GM19467 (cell line): ENCODE results near the gene SLC5A3.

Source experiments
- ATAC-seq: cut with Tn5 transposase; IDR thresholded peaks from one replicate; pipeline ENCODE4 v1.9.1; 2021; ENCODE audit warnings: mild to moderate bottlenecking, moderate library complexity; ENCODE audit not compliant: unreplicated experiment

The SLC5A3 gene

DNA sequence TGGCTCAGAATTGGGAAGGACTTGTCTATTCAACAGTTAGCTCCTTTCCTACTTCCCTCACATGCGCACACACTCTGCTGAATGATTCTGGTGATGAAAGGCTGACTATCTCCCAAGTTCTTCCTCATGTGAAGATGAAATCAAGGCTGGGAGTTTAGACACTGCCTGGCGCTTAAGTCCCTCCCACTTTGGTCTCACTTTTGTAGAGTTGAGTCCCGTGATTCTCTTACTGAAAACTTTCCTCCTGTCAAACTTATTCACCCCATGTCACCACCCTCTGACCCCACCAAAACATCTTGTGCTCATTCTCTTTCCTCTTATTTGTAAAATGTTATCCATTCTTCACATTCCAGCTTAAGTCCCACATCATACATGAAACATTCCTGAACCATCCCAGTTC is 8.4 kb upstream of the SLC5A3 start:
- no peak for ATAC-seq

GRCh38 chr21:34071683-34072082 is 1.7 kb upstream of the SLC5A3 start:
- ATAC-seq, result no peak

GRCh38 chr21:34072145-34073031 is 990 bp upstream of the SLC5A3 start:
- ATAC-seq, result no peak

GRCh38 chr21:34073749-34074282 is 438 bp downstream of the SLC5A3 start:
- ATAC-seq, result peak; percentile 38

- no peak for ATAC-seq
Observed at GRCh38 chr21:34074283-34075090, 1.1 kb downstream of the SLC5A3 start.

- no peak for ATAC-seq
Observed at GRCh38 chr21:34075091-34075425, 1.7 kb downstream of the SLC5A3 start.

GRCh38 chr21:34075760-34076660 is 2.6 kb downstream of the SLC5A3 start:
- no peak for ATAC-seq

- ATAC-seq, result no peak
Observed at GRCh38 chr21:34076835-34077234, 3.5 kb downstream of the SLC5A3 start.

GRCh38 chr21:34077888-34078287 is 4.5 kb downstream of the SLC5A3 start:
- no peak for ATAC-seq

- ATAC-seq, result no peak
Observed at GRCh38 chr21:34078915-34079314, 5.5 kb downstream of the SLC5A3 start.

- no peak for ATAC-seq
Observed at GRCh38 chr21:34080710-34081109, 7.3 kb downstream of the SLC5A3 start.

DNA sequence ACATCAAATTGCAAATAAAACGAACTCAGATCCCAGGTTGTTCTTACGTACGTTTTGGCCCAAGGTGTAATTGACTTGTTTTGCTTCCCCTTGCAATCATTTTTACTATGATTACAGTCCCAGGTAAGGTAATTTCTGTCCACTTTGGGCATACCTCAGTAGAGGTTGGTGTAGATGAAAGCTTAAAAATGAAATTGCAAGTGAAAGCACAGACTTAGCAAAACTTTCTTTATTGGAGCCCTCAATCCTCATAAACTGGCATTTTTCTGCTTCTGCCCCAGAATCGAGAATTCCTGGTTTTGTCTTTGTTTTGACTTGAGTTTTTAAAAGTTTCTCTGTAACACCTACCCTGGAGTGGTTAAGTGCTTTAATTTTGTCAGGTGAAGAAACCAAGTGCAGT is 9.4 kb downstream of the SLC5A3 start:
- no peak for ATAC-seq

DNA sequence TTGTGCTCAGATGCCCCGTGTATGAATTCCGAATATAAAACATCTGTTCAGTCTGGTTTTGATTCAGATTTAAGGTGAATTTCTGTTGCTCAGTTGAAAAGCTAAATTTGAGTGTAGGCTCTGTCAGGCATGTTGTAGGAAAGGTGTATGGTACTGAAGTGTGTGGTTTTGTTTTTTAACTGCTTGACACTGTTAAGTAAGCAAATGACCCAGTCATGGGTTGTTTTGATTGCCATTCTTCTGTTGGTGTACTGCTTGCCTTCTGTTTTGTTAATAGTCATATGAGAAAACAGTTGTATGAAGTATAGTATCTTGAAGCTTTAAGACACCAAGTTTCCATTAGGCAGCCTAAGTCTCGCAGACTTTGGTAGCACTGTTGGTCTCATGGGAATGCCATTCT is 10.0 kb downstream of the SLC5A3 start:
- ATAC-seq, result no peak

DNA sequence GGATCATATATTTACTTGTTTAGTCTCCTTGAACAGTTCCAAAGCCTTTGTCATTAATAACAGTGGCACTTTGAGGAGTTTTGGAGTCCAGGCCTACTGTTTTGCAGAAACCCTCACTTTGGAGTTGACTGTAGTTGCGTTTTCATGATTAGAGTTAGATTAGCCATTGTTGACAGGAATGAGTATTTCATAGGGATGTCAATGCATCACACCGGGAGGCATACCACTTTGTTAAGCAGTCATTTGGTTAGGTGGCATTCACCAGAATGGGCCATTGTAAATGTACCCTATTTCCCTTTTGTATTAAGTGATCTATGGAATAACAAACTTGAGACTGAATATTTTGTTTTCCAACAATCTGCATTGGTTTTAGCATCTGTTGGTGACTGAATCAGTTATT is 11.8 kb downstream of the SLC5A3 start:
- ATAC-seq, result no peak

DNA sequence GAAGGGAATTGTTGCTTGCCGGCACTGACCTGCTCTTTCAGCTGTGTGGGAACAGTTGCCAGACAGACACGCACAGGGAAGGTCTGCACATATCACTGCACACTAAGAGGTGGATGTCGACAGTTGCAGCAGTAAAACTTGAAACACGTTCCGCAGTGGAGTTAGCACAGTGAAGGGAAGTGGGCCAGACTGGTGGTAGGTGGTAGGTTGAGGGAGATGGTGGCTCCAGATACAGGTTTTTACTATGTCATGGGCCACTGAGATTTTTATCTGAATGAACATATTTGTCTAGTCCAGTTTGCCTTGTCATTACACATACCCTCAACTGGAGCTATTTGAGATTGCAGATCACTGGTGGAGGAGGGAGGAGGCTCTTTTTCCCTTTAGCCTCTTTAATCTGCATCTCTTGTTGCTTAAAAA is 13.5 kb downstream of the SLC5A3 start:
- ATAC-seq, result no peak

GRCh38 chr21:34088752-34089151 is 15.4 kb downstream of the SLC5A3 start:
- no peak for ATAC-seq

- ATAC-seq, result no peak
Observed at GRCh38 chr21:34091032-34091431, 17.7 kb downstream of the SLC5A3 start.

DNA sequence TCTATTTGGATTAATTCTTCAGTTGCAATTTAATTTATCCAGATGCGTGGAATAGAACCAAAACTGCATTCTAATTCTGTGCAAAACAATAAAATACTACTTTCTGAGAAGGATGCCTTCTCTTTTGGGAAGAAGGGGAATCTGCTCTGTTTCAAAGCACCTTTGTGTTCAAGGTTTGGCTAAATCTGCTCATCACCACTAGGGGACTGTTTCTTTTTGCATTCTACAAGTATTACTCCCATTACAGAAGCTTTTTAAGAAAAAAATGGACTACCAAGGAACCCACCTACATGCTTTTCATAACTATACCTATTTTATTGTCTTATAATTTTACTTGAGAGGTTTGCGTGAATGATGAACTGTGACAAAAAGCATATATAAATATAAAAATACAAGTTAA is 18.2 kb downstream of the SLC5A3 start:
- no peak for ATAC-seq

- no peak for ATAC-seq
Observed at GRCh38 chr21:34092262-34092921, 19.0 kb downstream of the SLC5A3 start.

- ATAC-seq, result no peak
Observed at GRCh38 chr21:34093083-34093482, 19.7 kb downstream of the SLC5A3 start.
